OCI-LY7 (cell line): Measurements from ENCODE around the gene MIA2. TPM values are rescaled to one million over a fixed set of nuclear protein-coding genes. Genes with fewer than 3 reads are reported as not detected.

Experiments used
- BruUV-seq: library from RNA; stranded (reverse); fragments of 400-500 nt; replicated peaks from 2 replicates; lab custom pipeline; 2021; lab: Mats Ljungman, UMichigan
- CTCF ChIA-PET: fragments of 300-600 bp; sonication (Branson Sonifier 250); formaldehyde crosslinking; loops from one replicate; lab custom pipeline; 2022; ENCODE audit warnings: antibody characterized with exemption; ENCODE audit not compliant: unreplicated experiment; lab: Charles Lee
- POLR2A ChIA-PET: fragments of 300-600 bp; sonication (Branson Sonifier 250); formaldehyde crosslinking; loops from one replicate; lab custom pipeline; 2022; ENCODE audit warnings: antibody characterized with exemption; lab: Charles Lee
- DNase-seq: peaks from one replicate; pipeline ENCODE4 v3.0.0-alpha.2; 2015; ENCODE audit warnings: low spot score
- H2AFZ ChIP-seq: fragments of 200-600 bp; sonication (generic), shearing (Covaris generic); 2 replicates; pipeline ENCODE4 v1.6.1; 2014; ENCODE audit warnings: mild to moderate bottlenecking, antibody characterized with exemption, low read length, moderate library complexity
- H3K27ac ChIP-seq: fragments of 200-600 bp; sonication (generic); 2 replicates; pipeline ENCODE4 v1.5.1; 2014; ENCODE audit warnings: mixed run types, low read depth, mild to moderate bottlenecking, moderate library complexity, low read length, inconsistent platforms; ENCODE audit not compliant: poor library complexity, severe bottlenecking
- H3K36me3 ChIP-seq: fragments of 200-600 bp; sonication (generic); 2 replicates; pipeline ENCODE4 v1.6.1; 2014; ENCODE audit warnings: mild to moderate bottlenecking, antibody characterized with exemption, low read length, moderate library complexity, mixed read lengths; ENCODE audit not compliant: insufficient read depth
- H3K4me1 ChIP-seq: fragments of 200-600 bp; sonication (generic); 2 replicates; pipeline ENCODE4 v1.5.1; 2014; ENCODE audit warnings: mild to moderate bottlenecking, low read length; ENCODE audit not compliant: insufficient read depth, poor library complexity, severe bottlenecking
- H3K4me2 ChIP-seq: fragments of 200-600 bp; sonication (generic); 2 replicates; pipeline ENCODE4 v1.6.1; 2014; ENCODE audit warnings: mild to moderate bottlenecking, low read length
- H3K4me3 ChIP-seq: fragments of 200-600 bp; sonication (generic); 2 replicates; pipeline ENCODE4 v1.5.1; 2014; ENCODE audit warnings: mild to moderate bottlenecking, low read depth, low read length; ENCODE audit not compliant: poor library complexity, severe bottlenecking
- H3K79me2 ChIP-seq: fragments of 200-600 bp; sonication (generic); 2 replicates; pipeline ENCODE4 v1.6.1; 2016; ENCODE audit warnings: low read depth, mild to moderate bottlenecking, low read length, moderate library complexity, mixed read lengths; ENCODE audit not compliant: insufficient read depth
- H3K9me2 ChIP-seq: fragments of 200-600 bp; sonication (generic); 2 replicates; pipeline ENCODE4 v1.6.1; 2016; ENCODE audit warnings: mild to moderate bottlenecking, low read length, mixed read lengths; ENCODE audit not compliant: insufficient read depth
- H3K9me3 ChIP-seq: fragments of 200-600 bp; sonication (generic); 2 replicates; pipeline ENCODE4 v1.6.1; 2014; ENCODE audit warnings: mild to moderate bottlenecking, mixed run types, low read length, mixed read lengths
- H4K20me1 ChIP-seq: fragments of 200-600 bp; sonication (generic); 2 replicates; pipeline ENCODE4 v1.6.1; 2014; ENCODE audit warnings: mild to moderate bottlenecking, antibody characterized with exemption, low read length, moderate library complexity, mixed read lengths; ENCODE audit not compliant: insufficient read depth
- CTCF ChIP-seq: fragments of 200-600 bp; sonication (generic); conservative IDR thresholded peaks from 2 replicates; pipeline ENCODE4 v1.5.1; 2014; ENCODE audit warnings: mild to moderate bottlenecking, antibody characterized with exemption, low read length, moderate library complexity, mixed read lengths
- EZH2phosphoT487 ChIP-seq: fragments of 200-600 bp; sonication (generic); IDR thresholded peaks from 2 replicates; pipeline ENCODE4 v1.6.1; 2018; ENCODE audit warnings: low read depth, borderline replicate concordance, mild to moderate bottlenecking, mixed run types, antibody characterized with exemption, low read length, moderate library complexity, mixed read lengths
- intact Hi-C: fragments of 100-400 bp; cut with micrococcal nuclease; formaldehyde crosslinking; loops from one replicate; pipeline ENCODE4 v1.10.0; 2022; ENCODE audit not compliant: unreplicated experiment
- total RNA-seq, 2 experiments: library from RNA; depleted of rRNA in 1 of 2; stranded (reverse); fragments of >200 nt in 1 of 2; shearing (Covaris generic) in 1 of 2; gene quantifications; 2 replicates each; pipeline ENCODE4 v1.2.3, GENCODE V29; 2014 to 2022

MIA2 gene
- total RNA-seq, 2 experiments from 2014 or later, result 20.2 to 28.3 TPM

DNA sequence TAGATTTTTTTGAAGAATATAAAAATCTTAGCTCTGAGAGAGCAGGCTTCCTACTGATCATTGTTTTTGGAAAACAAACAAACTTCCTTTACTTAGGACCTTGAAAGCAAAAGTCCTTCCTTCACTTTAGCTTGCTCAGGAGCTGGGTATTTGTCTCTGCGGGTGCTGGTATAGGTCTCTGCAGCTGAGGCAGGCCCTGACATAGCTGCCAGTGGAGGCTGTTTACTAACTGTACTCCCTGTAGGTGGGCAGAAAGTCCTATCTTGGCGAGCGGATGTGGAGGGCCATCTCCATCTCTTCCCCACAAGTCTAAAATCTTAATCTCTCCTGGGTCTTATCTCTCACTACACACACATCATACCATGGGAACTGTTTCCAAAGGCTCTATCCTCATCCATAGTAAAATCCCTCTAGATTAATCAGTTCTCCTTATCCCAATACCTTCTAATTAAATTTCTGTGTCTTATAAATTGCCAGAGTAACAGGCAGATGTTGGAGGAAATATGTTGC lies 4.1 kb upstream of the MIA2 start:
- DNase-seq, result no peak
- intact Hi-C loops, result loop anchor here (5.0 kb wide), 2 partner anchors 138 to 203 kb away; partner anchors contain the start of gene FBXO33

DNA sequence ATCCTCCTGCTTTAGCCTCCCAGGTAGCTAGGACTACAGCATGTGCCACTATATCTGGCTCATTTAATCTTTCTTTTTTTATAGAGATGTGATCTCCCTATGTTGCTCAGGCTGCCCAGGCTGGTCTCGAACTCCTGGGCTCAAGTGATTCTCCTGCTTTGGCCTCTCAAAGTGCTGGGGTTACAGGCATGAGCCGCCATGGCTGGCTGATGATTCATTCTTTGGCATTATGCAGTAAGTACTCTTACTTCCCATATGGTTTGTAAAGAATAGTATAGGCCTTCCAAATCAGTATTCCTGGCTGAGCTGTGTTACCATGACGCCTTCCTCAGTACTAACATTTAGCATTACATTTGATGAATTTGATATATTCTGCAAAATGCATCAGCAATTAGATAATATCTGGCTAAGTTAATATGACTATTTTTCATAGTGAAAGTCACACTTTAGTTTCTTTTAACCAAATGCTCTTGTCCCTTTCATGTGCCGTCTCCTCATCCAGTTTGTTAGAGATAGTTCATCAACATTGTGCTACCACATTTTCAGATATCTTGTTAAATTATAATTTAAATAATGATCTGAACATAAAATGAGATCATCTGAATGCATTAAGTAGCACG lies 3.2 kb upstream of the MIA2 start:
- Histone ChIP-seq H3K4me2 (no peak overlapping the region), H3K9me2 (no peaks in the 10 kb centered on the region), H3K4me1 (no peaks in the 10 kb centered on the region), H3K36me3 (no peaks in the 10 kb centered on the region), H3K27ac (no peak overlapping the region), H4K20me1 (no peaks in the 10 kb centered on the region), H3K4me3 (no peak overlapping the region), H3K9me3 (no peaks in the 10 kb centered on the region), H2AFZ (no peak overlapping the region), H3K79me2 (no peaks in the 10 kb centered on the region)
- CTCF ChIA-PET, result no interaction called here
- intact Hi-C loops, result loop anchor here (5.0 kb wide), 2 partner anchors 137 to 202 kb away; partner anchors contain the start of gene FBXO33
- POLR2A ChIA-PET, result interaction anchor here (0.8 kb wide), 1 partner anchor 86 kb away, joined by 3 read pairs; no protein-coding TSS in a partner anchor
- TF ChIP-seq EZH2phosphoT487 (no peak), CTCF (no peak)
- BruUV-seq, result no TSS peak
- no peak for DNase-seq

More for the DNA sequence above, 4.1 kb upstream of the MIA2 start:
- Histone ChIP-seq H3K27ac (no peak overlapping the region), H3K9me2 (no peaks in the 10 kb centered on the region), H3K9me3 (no peaks in the 10 kb centered on the region), H2AFZ (0 out of 2 replicates have a peak overlapping the region, but pooled peaks have one; percentile 12), H3K4me1 (no peaks in the 10 kb centered on the region), H3K4me2 (no peak overlapping the region), H3K4me3 (no peak overlapping the region), H3K79me2 (no peaks in the 10 kb centered on the region), H4K20me1 (no peaks in the 10 kb centered on the region), H3K36me3 (no peaks in the 10 kb centered on the region)
- BruUV-seq, result no TSS peak
- POLR2A ChIA-PET, result interaction anchor here (0.8 kb wide), 1 partner anchor 194 kb away, joined by 5 read pairs; no protein-coding TSS in a partner anchor
- CTCF ChIA-PET, result no interaction called here
- TF ChIP-seq CTCF (no peak), EZH2phosphoT487 (no peak)
